Mucosa of rectum (tissue), 2 donors: ENCODE results near the gene ACSL1.

Experiments
- H3K27ac ChIP-seq, 2 donors: one replicate each; pipeline ENCODE4 v1.7.0; 2013; ENCODE audit warnings: inconsistent platforms in 2 of 2, low read depth in 2 of 2, low read length in 2 of 2
- H3K27me3 ChIP-seq, 2 donors: one replicate each; pipeline ENCODE4 v1.7.0; 2013; ENCODE audit warnings: low read length in 2 of 2; ENCODE audit not compliant: control insufficient read depth in 2 of 2, insufficient read depth in 2 of 2
- H3K36me3 ChIP-seq, 2 donors: one replicate each; pipeline ENCODE4 v1.7.0; 2013; ENCODE audit warnings: low read length in 2 of 2; ENCODE audit not compliant: control insufficient read depth in 2 of 2, insufficient read depth in 2 of 2
- H3K4me1 ChIP-seq, 2 donors: one replicate each; pipeline ENCODE4 v1.7.0; 2013; ENCODE audit warnings: low read length in 2 of 2, mild to moderate bottlenecking in 1 of 2; ENCODE audit not compliant: control insufficient read depth in 2 of 2, insufficient read depth in 2 of 2
- H3K4me3 ChIP-seq, 2 donors: one replicate each; pipeline ENCODE4 v1.7.0; 2013; ENCODE audit warnings: low read length in 2 of 2
- H3K9ac ChIP-seq, 2 donors: one replicate each; pipeline ENCODE4 v1.7.0; 2013; ENCODE audit warnings: low read length in 2 of 2, low read depth in 1 of 2, mild to moderate bottlenecking in 1 of 2
- H3K9me3 ChIP-seq, 2 donors: one replicate each; pipeline ENCODE4 v1.7.0; 2013; ENCODE audit warnings: low read length in 2 of 2; ENCODE audit not compliant: control insufficient read depth in 2 of 2
- donor health status: healthy.
- donor health status: Normal muscosa, but diverticular disease.

Gene ACSL1

GRCh38 chr4:184763150-184763780 is 62.5 kb downstream of the ACSL1 start:
- no peaks in the 10 kb centered on the region for H3K4me1 ChIP-seq
- no peak overlapping the region for H3K9ac ChIP-seq
- H3K27me3 ChIP-seq, result no peaks in the 10 kb centered on the region
- H3K4me3 ChIP-seq, result no peak overlapping the region
- H3K36me3 ChIP-seq, result peaks cover 12 to 24% of the 10 kb centered on the region in 2 donors
- H3K9me3 ChIP-seq, result no peaks in the 10 kb centered on the region
- H3K27ac ChIP-seq, result no peak overlapping the region

GRCh38 chr4:184762100-184762499 is 63.7 kb downstream of the ACSL1 start:
- no peaks in the 10 kb centered on the region for H3K9me3 ChIP-seq
- no peak overlapping the region for H3K27ac ChIP-seq
- H3K36me3 ChIP-seq, result peaks cover 9 to 20% of the 10 kb centered on the region in 2 donors
- H3K27me3 ChIP-seq, result no peaks in the 10 kb centered on the region
- H3K9ac ChIP-seq, result no peak overlapping the region
- no peaks in the 10 kb centered on the region for H3K4me1 ChIP-seq
- H3K4me3 ChIP-seq, result no peak overlapping the region

- H3K9me3 ChIP-seq, result no peaks in the 10 kb centered on the region
- H3K9ac ChIP-seq, result no peak overlapping the region
- H3K27me3 ChIP-seq, result no peaks in the 10 kb centered on the region
- no peaks in the 10 kb centered on the region for H3K4me1 ChIP-seq
- peaks cover 8 to 14% of the 10 kb centered on the region in 2 donors for H3K36me3 ChIP-seq
- H3K4me3 ChIP-seq, result no peak overlapping the region
- H3K27ac ChIP-seq, result no peak overlapping the region
Measured at GRCh38 chr4:184760681-184761080, 65.1 kb downstream of the ACSL1 start.

- Histone ChIP-seq H3K4me3 (no peak overlapping the region), H3K27ac (no peak overlapping the region), H3K4me1 (no peaks in the 10 kb centered on the region), H3K27me3 (no peaks in the 10 kb centered on the region), H3K36me3 (peaks cover 8 to 10% of the 10 kb centered on the region in 2 donors), H3K9ac (no peak overlapping the region), H3K9me3 (no peaks in the 10 kb centered on the region)
Measured at GRCh38 chr4:184757810-184758209, 68.0 kb downstream of the ACSL1 start.

- Histone ChIP-seq H3K36me3 (peaks cover 5 to 6% of the 10 kb centered on the region in 2 donors), H3K27ac (no peak overlapping the region)
Measured at GRCh38 chr4:184756399-184756798, 69.4 kb downstream of the ACSL1 start.

GRCh38 chr4:184755278-184755677 is 70.5 kb downstream of the ACSL1 start:
- Histone ChIP-seq H3K9ac (no peak overlapping the region), H3K9me3 (no peaks in the 10 kb centered on the region), H3K4me3 (no peak overlapping the region), H3K4me1 (no peaks in the 10 kb centered on the region), H3K27me3 (peaks cover 0 to under 1% of the 10 kb centered on the region in 2 donors), H3K36me3 (peaks cover 3 to 5% of the 10 kb centered on the region in 2 donors), H3K27ac (no peak overlapping the region)

More at GRCh38 chr4:184756399-184756798, 69.4 kb downstream of the ACSL1 start:
- no peak overlapping the region for H3K9ac ChIP-seq
- H3K27me3 ChIP-seq, result no peaks in the 10 kb centered on the region
- no peak overlapping the region for H3K4me3 ChIP-seq
- H3K9me3 ChIP-seq, result no peaks in the 10 kb centered on the region
- no peaks in the 10 kb centered on the region for H3K4me1 ChIP-seq

GRCh38 chr4:184752496-184753275 is 73.1 kb downstream of the ACSL1 start:
- Histone ChIP-seq H3K27ac (no peak overlapping the region), H3K4me1 (peaks cover 0 to 6% of the 10 kb centered on the region in 2 donors), H3K27me3 (peaks cover 0 to 2% of the 10 kb centered on the region in 2 donors), H3K4me3 (no peak overlapping the region), H3K9me3 (no peaks in the 10 kb centered on the region), H3K36me3 (peaks cover 0 to 5% of the 10 kb centered on the region in 2 donors), H3K9ac (no peak overlapping the region)

GRCh38 chr4:184751585-184751956 is 74.2 kb downstream of the ACSL1 start:
- no peaks in the 10 kb centered on the region for H3K9me3 ChIP-seq
- H3K36me3 ChIP-seq, result peaks cover 0 to 5% of the 10 kb centered on the region in 2 donors
- H3K4me1 ChIP-seq, result peaks cover 5 to 17% of the 10 kb centered on the region in 2 donors
- no peak overlapping the region for H3K27ac ChIP-seq
- H3K27me3 ChIP-seq, result peaks cover 0 to 2% of the 10 kb centered on the region in 2 donors
- H3K9ac ChIP-seq, result no peak overlapping the region
- no peak overlapping the region for H3K4me3 ChIP-seq

GRCh38 chr4:184750926-184751584 is 74.7 kb downstream of the ACSL1 start:
- H3K27me3 ChIP-seq, result peaks cover 0 to 2% of the 10 kb centered on the region in 2 donors
- H3K4me3 ChIP-seq, result no peak overlapping the region
- peaks cover 0 to 2% of the 10 kb centered on the region in 2 donors for H3K36me3 ChIP-seq
- H3K27ac ChIP-seq, result no peak overlapping the region
- H3K4me1 ChIP-seq, result peaks cover 10 to 22% of the 10 kb centered on the region in 2 donors
- no peaks in the 10 kb centered on the region for H3K9me3 ChIP-seq
- H3K9ac ChIP-seq, result no peak overlapping the region

GRCh38 chr4:184748251-184748652 is 77.5 kb downstream of the ACSL1 start:
- no peak overlapping the region for H3K27ac ChIP-seq
- H3K4me3 ChIP-seq, result no peak overlapping the region
- H3K27me3 ChIP-seq, result peaks cover 0 to 2% of the 10 kb centered on the region in 2 donors
- no peaks in the 10 kb centered on the region for H3K36me3 ChIP-seq
- no peaks in the 10 kb centered on the region for H3K9me3 ChIP-seq
- H3K4me1 ChIP-seq, result peaks cover 13 to 27% of the 10 kb centered on the region in 2 donors
- H3K9ac ChIP-seq, result no peak overlapping the region
